IMR-90 (cell line): Measurements from ENCODE around the gene PSD2. TPM values are rescaled to one million over a fixed set of nuclear protein-coding genes. Genes with fewer than 3 reads are reported as not detected.

Experiments used
- ATAC-seq: fragments of 200-7000 bp; cut with Tn5 transposase; 2 replicates; pipeline ENCODE4 v1.9.1; 2020; ENCODE audit warnings: low read depth, mild to moderate bottlenecking, moderate library complexity
- BruUV-seq: library from RNA; stranded (reverse); fragments of 400-500 nt; replicated peaks from 2 replicates; lab custom pipeline; 2021; lab: Mats Ljungman, UMichigan
- CTCF ChIA-PET: fragments of 300-600 bp; formaldehyde crosslinking; extraction: SDS; loops from one replicate; lab custom pipeline; 2021; ENCODE audit warnings: antibody characterized with exemption; lab: Yijun Ruan, JAX
- POLR2A ChIA-PET: fragments of 300-600 bp; sonication (Branson Sonifier 250); formaldehyde crosslinking; loops from one replicate; lab custom pipeline; 2022; ENCODE audit warnings: antibody characterized with exemption; ENCODE audit not compliant: unreplicated experiment; lab: Charles Lee
- DNase-seq: peaks from one replicate; pipeline ENCODE4 v3.0.0; 2013
- H2AFZ ChIP-seq: replicated peaks from 2 replicates; pipeline ENCODE3; 2013; ENCODE audit warnings: low read length, mild to moderate bottlenecking; ENCODE audit not compliant: poor library complexity
- H2AK5ac ChIP-seq: 2 replicates; pipeline ENCODE4 v1.6.1; 2013; ENCODE audit warnings: low read depth, low read length, inconsistent platforms
- H2AK9ac ChIP-seq: replicated peaks from 2 replicates; pipeline ENCODE3; 2013; ENCODE audit warnings: mild to moderate bottlenecking, low read depth, low read length, moderate library complexity; ENCODE audit not compliant: poor library complexity
- H2BK120ac ChIP-seq: 2 replicates; pipeline ENCODE4 v1.6.1; 2013; ENCODE audit warnings: low read depth, low read length, inconsistent platforms
- H2BK15ac ChIP-seq: 3 replicates; pipeline ENCODE4 v1.6.1; 2013; ENCODE audit warnings: low read depth, low read length, inconsistent platforms
- H2BK20ac ChIP-seq: 2 replicates; pipeline ENCODE4 v1.6.1; 2013; ENCODE audit warnings: low read depth, mild to moderate bottlenecking, inconsistent platforms, low read length, moderate library complexity
- H2BK5ac ChIP-seq: 2 replicates; pipeline ENCODE4 v1.6.1; 2013; ENCODE audit warnings: mild to moderate bottlenecking, low read depth, low read length, inconsistent platforms; ENCODE audit not compliant: poor library complexity, severe bottlenecking
- H3K14ac ChIP-seq: replicated peaks from 2 replicates; pipeline ENCODE4 v1.6.1; 2013; ENCODE audit warnings: low read depth, low read length, inconsistent platforms
- H3K18ac ChIP-seq: 2 replicates; pipeline ENCODE4 v1.6.1; 2013; ENCODE audit warnings: low read depth, low read length, control low read depth
- H3K23ac ChIP-seq: 2 replicates; pipeline ENCODE4 v1.6.1; 2013; ENCODE audit warnings: low read depth, low read length, inconsistent platforms
- H3K27ac ChIP-seq: 2 replicates; pipeline ENCODE4 v1.5.1; 2013; ENCODE audit warnings: mild to moderate bottlenecking, control low read depth, low read length; ENCODE audit not compliant: insufficient read depth
- H3K27me3 ChIP-seq: 2 replicates; pipeline ENCODE4 v1.6.1; 2013; ENCODE audit warnings: low read length; ENCODE audit not compliant: control insufficient read depth, insufficient read depth
- H3K36me3 ChIP-seq: 2 replicates; pipeline ENCODE4 v1.6.1; 2013; ENCODE audit warnings: low read length, mixed read lengths; ENCODE audit not compliant: control insufficient read depth, insufficient read depth
- H3K4ac ChIP-seq: 2 replicates; pipeline ENCODE4 v1.6.1; 2013; ENCODE audit warnings: low read depth, low read length, inconsistent platforms
- H3K4me1 ChIP-seq: 2 replicates; pipeline ENCODE4 v1.6.1; 2013; ENCODE audit warnings: low read length, mixed read lengths; ENCODE audit not compliant: control insufficient read depth, insufficient read depth
- H3K4me2 ChIP-seq: 2 replicates; pipeline ENCODE4 v1.6.1; 2013; ENCODE audit warnings: low read depth, mild to moderate bottlenecking, control low read depth, low read length, moderate library complexity
- H3K4me3 ChIP-seq: 2 replicates; pipeline ENCODE4 v1.5.1; 2013; ENCODE audit warnings: low read depth, mild to moderate bottlenecking, control low read depth, low read length, moderate library complexity; ENCODE audit not compliant: insufficient read depth
- H3K56ac ChIP-seq: 2 replicates; pipeline ENCODE4 v1.6.1; 2013; ENCODE audit warnings: low read length, inconsistent platforms; ENCODE audit not compliant: insufficient read depth; ENCODE audit errors: extremely low read depth
- H3K79me1 ChIP-seq, 2 experiments: 2 replicates each; pipeline ENCODE4 v1.6.1; 2013; ENCODE audit warnings: low read length in 2 of 2, inconsistent platforms in 1 of 2, low read depth in 1 of 2
- H3K9ac ChIP-seq: 2 replicates; pipeline ENCODE4 v1.6.1; 2013; ENCODE audit warnings: low read depth, low read length, control low read depth
- H3K9me1 ChIP-seq: 2 replicates; pipeline ENCODE4 v1.6.1; 2013; ENCODE audit warnings: low read length, inconsistent platforms; ENCODE audit not compliant: insufficient read depth
- H3K9me3 ChIP-seq: 2 replicates; pipeline ENCODE4 v1.6.1; 2013; ENCODE audit warnings: low read length; ENCODE audit not compliant: control insufficient read depth, insufficient read depth
- H4K20me1 ChIP-seq: 2 replicates; pipeline ENCODE4 v1.6.1; 2013; ENCODE audit warnings: low read length, inconsistent platforms; ENCODE audit not compliant: insufficient read depth
- H4K5ac ChIP-seq: 2 replicates; pipeline ENCODE4 v1.6.1; 2013; ENCODE audit warnings: mild to moderate bottlenecking, low read depth, low read length, control low read depth
- H4K8ac ChIP-seq, 2 experiments: 2 replicates each; pipeline ENCODE4 v1.6.1; 2013; ENCODE audit warnings: low read depth in 2 of 2, low read length in 2 of 2, control low read depth in 1 of 2, inconsistent platforms in 1 of 2
- H4K91ac ChIP-seq: 2 replicates; pipeline ENCODE4 v1.6.1; 2013; ENCODE audit warnings: low read depth, low read length, inconsistent platforms; ENCODE audit not compliant: insufficient read depth
- BHLHE40 ChIP-seq: fragments of 150-350 bp; IDR thresholded peaks from 2 replicates; pipeline ENCODE4 v1.6.1; 2016; ENCODE audit warnings: mild to moderate bottlenecking, low read depth, low read length
- CEBPB ChIP-seq: IDR thresholded peaks from 2 replicates; pipeline ENCODE4 v1.6.1; 2012; ENCODE audit warnings: low read depth, low read length, improper control_type of control experiment
- CHD1 ChIP-seq: IDR thresholded peaks from 2 replicates; pipeline ENCODE4 v1.6.1; 2012; ENCODE audit warnings: low read depth, low read length, improper control_type of control experiment
- CTCF ChIP-seq: conservative IDR thresholded peaks from 2 replicates; pipeline ENCODE4 v1.5.1; 2012; ENCODE audit warnings: mild to moderate bottlenecking, low read depth, low read length, improper control_type of control experiment
- ELK1 ChIP-seq: fragments of 150-350 bp; IDR thresholded peaks from 2 replicates; pipeline ENCODE4 v1.6.1; 2016; ENCODE audit warnings: low read depth, mild to moderate bottlenecking, low read length, moderate library complexity, borderline replicate concordance
- FOS ChIP-seq: fragments of 150-350 bp; IDR thresholded peaks from 2 replicates; pipeline ENCODE4 v1.6.1; 2016; ENCODE audit warnings: low read depth, low read length
- MAFK ChIP-seq: IDR thresholded peaks from 2 replicates; pipeline ENCODE4 v1.6.1; 2012; ENCODE audit warnings: low read depth, low read length, improper control_type of control experiment
- MXI1 ChIP-seq: IDR thresholded peaks from 2 replicates; pipeline ENCODE4 v1.6.1; 2012; ENCODE audit warnings: low read depth, mild to moderate bottlenecking, low read length, moderate library complexity, borderline replicate concordance
- NFE2L2 ChIP-seq: fragments of 150-350 bp; IDR thresholded peaks from 2 replicates; pipeline ENCODE4 v1.6.1; 2016; ENCODE audit warnings: low read depth, mild to moderate bottlenecking, low read length
- POLR2A ChIP-seq: IDR thresholded peaks from 2 replicates; pipeline ENCODE4 v1.6.1; 2012; ENCODE audit warnings: mild to moderate bottlenecking, low read depth, low read length
- RAD21 ChIP-seq: IDR thresholded peaks from 2 replicates; pipeline ENCODE4 v1.6.1; 2012; ENCODE audit warnings: low read length, improper control_type of control experiment
- RCOR1 ChIP-seq: IDR thresholded peaks from 2 replicates; pipeline ENCODE4 v1.6.1; 2012; ENCODE audit warnings: mild to moderate bottlenecking, low read length, improper control_type of control experiment; ENCODE audit not compliant: insufficient replicate concordance
- SMC3 ChIP-seq: fragments of 150-350 bp; IDR thresholded peaks from 2 replicates; pipeline ENCODE4 v1.6.1; 2016; ENCODE audit warnings: low read depth, mild to moderate bottlenecking, antibody characterized with exemption, low read length, moderate library complexity
- USF2 ChIP-seq: fragments of 150-350 bp; IDR thresholded peaks from 2 replicates; pipeline ENCODE4 v1.6.1; 2017; ENCODE audit warnings: mild to moderate bottlenecking, antibody characterized with exemption, low read length, low read depth
- WGBS, 2 experiments: methylation state at CpG; one replicate each; pipeline versions ENCODE4 v1.1.5 to v1.1.7; 2013; ENCODE audit warnings: missing lambda C conversion rate in 2 of 2; ENCODE audit not compliant: insufficient read length in 1 of 2; ENCODE audit errors: extremely low coverage in 2 of 2; 5-methylcytosine and 5-hydroxymethylcytosine counted together
- dilution Hi-C: fragments of 300-500 bp; cut with HindIII; formaldehyde crosslinking; loops from one replicate; pipeline ENCODE4 v1.14.3; 2018; ENCODE audit warnings: low sequenced_read_pairs; ENCODE audit not compliant: unreplicated experiment
- in situ Hi-C: fragments of 300-500 bp; cut with MboI; formaldehyde crosslinking; loops from 3 replicates; pipeline ENCODE4 v1.14.3; 2019; ENCODE audit warnings: low sequenced_read_pairs, inconsistent platforms, mixed read lengths
- intact Hi-C: fragments of 100-400 bp; cut with micrococcal nuclease; formaldehyde crosslinking; loops from 2 replicates; pipeline ENCODE4 v1.10.0; 2022
- polyA plus RNA-seq, 3 experiments: library from polyadenylated mRNA; depleted of rRNA; stranded (reverse); fragments of >200 nt; gene quantifications; 2 replicates each; pipeline ENCODE4 v1.2.3, GENCODE V29; 2012; ENCODE audit warnings: low replicate concordance in 1 of 3
- total RNA-seq: library from RNA; depleted of rRNA; stranded (reverse); fragments of >200 nt; gene quantifications from 2 replicates; pipeline ENCODE4 v1.2.3, GENCODE V29; 2012

PSD2 gene
- total and polyA plus RNA-seq, 2 of the 4 experiments (the other 2 are of a cell fraction) = 0.05 TPM; not detected in 1

GRCh38 chr5:139848508-139849100 is 53.0 kb downstream of the PSD2 start (continued):
- TF ChIP-seq USF2 (no peak), SMC3 (no peak), RAD21 (no peak), CHD1 (no peak)

- no peak for ATAC-seq
- Histone ChIP-seq H2AK9ac (no peak overlapping the region), H3K9ac (no peak overlapping the region), H3K4me1 (no peaks in the 10 kb centered on the region), H3K4me2 (no peak overlapping the region), H3K9me1 (no peaks in the 10 kb centered on the region), H3K14ac (no peak overlapping the region), H3K56ac (no peak overlapping the region), H4K91ac (no peak overlapping the region), H3K4ac (no peak overlapping the region), H3K36me3 (no peaks in the 10 kb centered on the region), H4K8ac (no peak overlapping the region), H2AK5ac (no peak overlapping the region), H2BK20ac (no peak overlapping the region), H2BK120ac (no peak overlapping the region), H2BK15ac (no peak overlapping the region), H4K20me1 (no peaks in the 10 kb centered on the region; the same call in 1 of the 2 replicates), H3K79me1 (no peaks in the 10 kb centered on the region), H3K27ac (no peak overlapping the region), H2AFZ (no peak overlapping the region), H4K5ac (no peak overlapping the region), H3K23ac (no peak overlapping the region), H3K18ac (no peak overlapping the region), H3K27me3 (peaks cover 56% of the 10 kb centered on the region), H3K4me3 (no peak overlapping the region), H2BK5ac (no peak overlapping the region), H3K9me3 (no peaks in the 10 kb centered on the region)
- no TSS peak for BruUV-seq
- ChIA-PET CTCF (no interaction called here), POLR2A (no interaction called here)
- intact Hi-C loops (loop anchor here (10.0 kb wide), 1 partner anchor 215 kb away; no protein-coding TSS in a partner anchor), dilution Hi-C loops (no loop called here), in situ Hi-C loops (no loop called here)
- no peak for DNase-seq
- WGBS, 2 experiments = 70% methylated on average over 7 of the region's 7 CpGs; no CpG with 5 or more reads in 1 of the 2 experiments
- TF ChIP-seq BHLHE40 (no peak), ELK1 (no peak), SMC3 (no peak), CHD1 (no peak), POLR2A (no peak), FOS (no peak), RCOR1 (no peak), MXI1 (no peak), CEBPB (no peak), NFE2L2 (no peak), RAD21 (no peak), CTCF (no peak), MAFK (no peak)
These were observed 53.9 kb downstream of the PSD2 start for GRCh38 chr5:139849501-139849900.
